GM19193 (cell line): ENCODE measurements around the gene FGF12.

Source experiments
- POLR2A ChIP-seq: IDR thresholded peaks from 4 replicates; pipeline ENCODE4 v1.6.1; 2011; ENCODE audit not compliant: insufficient read depth, insufficient read length; ENCODE audit errors: extremely low read depth

Gene FGF12

DNA sequence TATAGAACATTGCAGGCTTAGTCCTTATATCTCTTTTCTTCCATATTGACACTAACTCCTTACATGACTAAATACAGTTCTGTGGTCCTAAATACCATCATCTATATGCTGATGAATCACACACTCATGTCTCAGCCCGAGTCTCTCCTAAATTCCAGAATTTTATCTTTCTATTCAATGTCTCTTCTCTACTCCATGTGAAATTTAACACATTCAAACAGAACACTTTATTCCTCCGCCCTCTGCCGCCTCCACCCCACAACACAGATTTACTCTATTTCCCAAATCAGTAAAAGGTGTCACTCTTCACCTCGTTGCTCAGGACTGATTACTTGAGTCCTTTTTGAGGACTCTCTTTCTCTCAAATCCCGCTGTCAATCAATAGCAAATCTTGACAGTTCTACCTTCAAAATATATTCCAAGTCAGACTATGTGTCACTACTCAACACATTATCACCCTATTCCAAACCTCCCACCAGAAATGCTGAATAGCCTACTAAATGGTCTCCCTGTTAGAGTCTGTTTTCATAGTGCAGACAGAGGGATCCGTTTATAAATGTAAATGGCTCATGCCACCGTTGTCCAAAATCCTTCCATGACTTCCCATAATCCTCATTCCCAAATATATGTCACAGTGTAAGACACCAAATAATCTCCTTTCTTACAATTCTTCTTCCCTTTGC, 230.3 kb downstream of the FGF12 start:
- no peak for TF ChIP-seq POLR2A

DNA sequence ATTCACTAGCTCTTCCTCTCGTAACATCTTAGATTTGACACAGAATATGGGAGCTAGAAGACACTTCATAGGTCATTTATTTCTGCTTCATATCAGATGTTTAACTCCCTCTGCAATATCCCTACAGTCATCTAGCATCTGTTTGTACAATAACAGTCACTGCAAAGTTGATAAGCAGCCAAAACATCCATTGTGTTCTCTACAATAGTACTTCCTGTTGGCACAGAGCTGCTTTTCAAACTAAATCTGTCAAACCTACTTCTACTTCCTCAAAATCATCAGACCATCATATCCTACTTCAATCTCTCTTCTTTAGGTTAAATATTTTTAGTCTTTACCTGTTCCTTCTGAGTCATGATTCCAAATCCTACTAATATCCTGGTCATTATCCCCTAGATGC, 233.2 kb downstream of the FGF12 start:
- no peak for TF ChIP-seq POLR2A

DNA sequence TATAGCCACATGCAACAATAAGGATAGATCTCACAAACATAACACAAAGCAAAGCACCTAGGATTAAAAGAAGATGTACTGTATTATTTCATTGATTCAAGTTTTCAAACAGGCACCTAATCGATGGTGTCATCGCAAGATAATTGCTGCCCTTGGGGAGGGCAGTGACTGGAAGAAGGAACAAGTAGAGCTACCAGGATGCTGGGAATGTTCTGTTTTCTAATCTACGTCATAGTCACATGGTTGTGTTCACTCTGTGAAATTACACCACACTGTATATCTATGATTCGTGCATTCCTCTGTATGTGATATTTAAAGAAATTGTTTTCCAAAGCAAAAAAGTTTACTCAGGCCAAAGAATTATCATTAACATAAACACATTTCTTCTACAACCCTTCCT, 236.6 kb downstream of the FGF12 start:
- no peak for TF ChIP-seq POLR2A

DNA sequence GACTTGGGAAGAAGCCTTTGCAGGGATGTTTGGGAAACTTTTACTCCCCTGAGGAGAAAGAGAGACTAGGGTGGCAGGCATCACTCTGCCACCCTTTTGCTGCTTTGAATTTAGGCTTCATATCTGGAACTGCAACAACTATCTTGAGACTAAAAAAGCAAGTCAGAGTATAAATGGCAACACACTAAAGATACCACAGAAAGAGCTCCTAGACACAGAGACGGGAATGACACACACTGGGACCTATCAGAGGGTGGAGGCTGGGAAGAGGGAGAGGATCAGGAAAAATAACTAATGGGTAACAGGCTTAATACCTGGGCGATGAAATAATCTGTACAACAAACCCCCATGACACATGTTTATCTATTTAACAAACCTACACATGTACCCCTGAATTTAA, 237.8 kb downstream of the FGF12 start:
- TF ChIP-seq POLR2A = no peak

DNA sequence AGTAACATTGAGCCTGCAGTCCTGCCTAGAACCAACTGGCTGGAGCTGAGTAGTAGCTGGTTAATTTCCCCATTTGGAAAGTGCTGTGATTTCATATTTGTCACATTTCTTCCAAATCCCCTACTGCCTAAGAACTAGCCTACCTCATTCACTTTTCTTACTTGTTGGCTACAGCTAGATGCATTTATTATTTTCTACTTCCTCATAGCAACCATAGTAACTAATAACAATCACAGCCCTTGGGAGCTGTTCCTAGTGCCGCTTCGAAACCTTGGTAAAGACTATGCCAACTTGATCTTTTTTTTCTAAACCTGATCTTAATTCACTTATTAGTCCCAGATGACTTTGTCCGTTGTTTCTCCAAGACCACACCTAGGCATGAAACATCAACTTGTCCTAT, 240.3 kb downstream of the FGF12 start:
- TF ChIP-seq POLR2A = no peak

DNA sequence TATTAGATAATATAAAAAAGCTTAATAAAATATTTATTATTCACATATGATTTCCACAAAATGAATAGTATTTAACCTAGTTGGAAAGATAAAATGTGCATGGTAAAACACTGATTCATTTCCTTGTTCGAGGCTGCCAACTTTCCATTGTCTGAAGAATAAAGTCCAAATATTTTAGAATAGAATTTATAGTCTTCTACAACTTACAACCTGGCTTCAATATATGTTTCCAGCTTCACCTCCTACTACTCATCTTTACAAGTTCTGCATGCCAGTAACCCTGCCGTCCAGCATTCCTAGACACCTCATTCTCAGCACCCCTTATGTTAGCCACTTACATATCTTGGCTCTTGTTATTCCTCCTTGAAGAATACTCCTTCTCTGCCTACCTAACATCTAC, 244.5 kb downstream of the FGF12 start:
- TF ChIP-seq POLR2A = no peak

DNA sequence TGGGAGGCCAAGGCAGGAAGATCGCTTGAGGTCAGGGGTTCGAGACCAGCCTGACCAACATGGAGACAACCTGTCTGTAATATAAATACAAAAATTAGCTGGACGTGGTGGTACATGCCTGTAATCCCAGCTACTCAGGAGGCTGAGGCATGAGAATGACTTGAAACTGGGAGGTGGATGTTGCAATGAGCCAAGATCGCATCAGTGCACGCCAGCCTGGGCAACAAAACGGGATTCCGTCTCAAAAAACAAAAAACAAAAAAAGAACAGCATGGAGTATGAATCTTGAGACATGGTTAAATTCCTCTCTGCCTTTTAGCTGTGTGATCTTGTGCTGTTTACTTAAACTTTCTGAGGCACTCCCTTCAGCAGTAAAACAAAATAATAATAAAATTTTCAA, 244.9 kb downstream of the FGF12 start:
- TF ChIP-seq POLR2A = no peak

DNA sequence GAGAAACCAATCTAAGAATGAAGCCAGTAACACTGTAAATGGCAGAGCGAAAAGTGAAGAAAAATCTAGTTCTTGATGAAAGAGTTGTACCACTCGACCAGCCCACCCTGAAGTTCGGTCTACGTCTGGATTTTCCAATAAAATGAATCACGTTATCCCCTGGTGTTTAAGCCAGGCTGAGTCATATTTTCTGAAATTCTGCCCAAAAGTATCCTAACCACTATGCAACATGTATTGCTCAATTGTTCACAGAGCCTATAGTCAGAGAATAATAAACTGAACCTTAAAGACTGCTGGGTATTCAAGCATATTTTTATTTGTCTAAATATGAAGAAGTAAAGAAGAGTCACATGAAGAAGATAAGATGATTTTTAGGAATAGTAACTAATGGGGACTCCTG, 245.7 kb downstream of the FGF12 start:
- TF ChIP-seq POLR2A = no peak

DNA sequence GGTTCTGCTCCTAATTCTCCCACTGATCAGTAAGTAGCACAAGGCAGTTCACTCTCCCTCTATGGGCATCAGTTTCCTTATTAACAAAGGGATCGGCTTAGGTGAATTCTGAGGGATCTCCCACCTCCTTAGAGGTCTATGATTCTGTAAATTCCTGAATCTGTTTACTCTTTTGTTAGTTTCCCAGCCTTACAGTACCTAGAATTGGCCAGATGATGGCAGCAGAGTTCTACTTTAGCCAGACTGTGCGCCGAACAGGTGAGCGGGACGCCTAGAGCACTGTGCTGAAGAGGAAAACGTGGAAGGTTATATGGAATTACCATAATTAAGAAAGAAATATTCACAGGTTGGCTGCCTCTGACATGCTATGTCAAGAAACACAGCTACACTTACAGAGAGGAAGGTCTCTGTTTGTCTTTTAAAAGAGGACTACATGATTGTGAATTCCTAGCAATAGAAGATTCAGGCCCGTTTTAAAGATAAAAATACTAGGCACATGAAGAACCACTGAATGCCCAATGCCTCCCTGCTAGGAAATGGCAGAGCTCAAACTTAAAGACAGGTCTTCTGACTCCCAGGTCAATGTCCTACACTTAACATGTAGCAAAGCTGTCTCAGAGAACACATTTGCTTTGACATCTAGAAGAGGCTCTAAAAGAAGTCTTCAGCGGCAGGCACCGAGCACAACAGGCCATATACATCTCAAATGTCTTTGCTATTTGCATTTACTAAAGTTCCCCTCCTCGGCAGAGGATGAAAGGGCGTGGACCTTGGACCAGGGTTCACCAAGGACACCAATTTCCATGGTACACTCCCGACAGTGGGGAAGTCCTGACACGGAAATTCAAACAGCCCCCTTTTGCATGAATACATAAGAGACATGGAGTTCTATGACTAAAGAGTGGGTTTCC, 259.9 kb downstream of the FGF12 start:
- TF ChIP-seq POLR2A = no peak

DNA sequence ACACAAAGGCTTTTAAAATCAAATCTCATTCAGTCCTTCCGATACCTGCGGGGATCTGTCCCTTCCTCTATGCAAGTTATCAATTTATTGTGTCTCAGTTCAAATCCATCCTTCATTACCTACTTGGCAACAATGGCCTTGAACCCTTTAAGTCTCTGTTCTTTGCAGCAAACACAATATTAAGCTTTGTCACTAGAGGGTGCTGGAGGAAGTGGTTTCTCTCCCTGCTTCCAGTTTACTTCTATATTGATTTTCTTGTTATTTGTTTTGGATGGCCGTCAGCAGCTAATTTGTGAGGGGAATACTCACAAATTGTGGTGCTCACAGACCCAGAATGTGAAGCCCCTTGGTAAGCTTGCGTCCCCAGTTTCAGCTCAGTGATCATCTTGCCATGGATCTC, 278.3 kb downstream of the FGF12 start:
- no peak for TF ChIP-seq POLR2A

GRCh38 chr3:192445770-192446644, 281.3 kb downstream of the FGF12 start:
- no peak for TF ChIP-seq POLR2A

GRCh38 chr3:192444791-192445106, 282.6 kb downstream of the FGF12 start:
- no peak for TF ChIP-seq POLR2A

DNA sequence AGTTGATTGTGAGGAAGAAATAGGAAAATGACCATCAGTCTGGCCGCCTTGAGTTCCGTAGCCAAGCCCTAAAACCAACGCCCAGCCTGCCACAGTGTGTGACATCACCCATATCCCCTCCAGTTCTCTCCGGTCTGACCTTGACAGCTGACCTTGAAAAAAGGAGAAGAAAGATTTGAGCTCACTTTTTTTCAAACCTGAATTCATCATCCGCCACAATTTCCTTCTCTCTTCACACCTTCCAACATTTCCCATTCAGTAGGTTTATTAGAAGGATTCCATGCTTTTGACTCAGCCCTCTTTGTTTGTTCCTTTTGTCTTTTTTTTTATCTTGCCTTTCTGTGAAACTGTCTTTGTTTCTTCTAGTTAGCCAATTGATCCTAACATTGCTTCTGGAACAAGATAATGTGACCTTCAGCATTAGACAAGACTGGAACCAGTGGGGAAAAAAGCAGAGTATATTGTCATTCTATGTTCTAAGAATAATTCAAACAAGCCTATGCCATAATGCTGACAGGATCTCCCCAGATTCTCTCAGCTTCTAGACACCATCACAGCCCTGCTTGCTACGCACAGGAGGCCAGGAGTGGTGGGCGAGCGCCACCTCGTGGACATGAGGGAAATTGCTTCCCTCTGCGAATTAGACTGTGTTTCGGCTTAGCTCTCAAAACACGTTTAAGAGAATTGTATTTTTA, 283.1 kb downstream of the FGF12 start:
- TF ChIP-seq POLR2A = no peak

- no peak for TF ChIP-seq POLR2A
These were observed 292.1 kb downstream of the FGF12 start for GRCh38 chr3:192435241-192435640.

- TF ChIP-seq POLR2A = no peak
These were observed 293.2 kb downstream of the FGF12 start for GRCh38 chr3:192434186-192434585.
